HS-5 (cell line): ENCODE data around the gene CHD2.
"Not testable (repeated sequence)": the region's sequence is repeated elsewhere in the genome, so short reads cannot be mapped to it uniquely, and the experiment has no call there.

Source experiments
- DNase-seq: peaks from one replicate; pipeline ENCODE4 v3.0.0-alpha.2; 2012; ENCODE audit warnings: low read depth

Gene CHD2

GRCh38 chr15:93049914-93050578 lies 149.9 kb downstream of the CHD2 start:
- no peak for DNase-seq

- DNase-seq, result no peak
Observed at GRCh38 chr15:93050648-93051047, 150.5 kb downstream of the CHD2 start.

- no peak for DNase-seq
Observed at GRCh38 chr15:93051236-93052089, 151.3 kb downstream of the CHD2 start.

GRCh38 chr15:93052090-93052879 lies 152.2 kb downstream of the CHD2 start:
- DNase-seq, result no peak

- DNase-seq, result no peak
Observed at GRCh38 chr15:93055211-93055610, 155.1 kb downstream of the CHD2 start.

GRCh38 chr15:93056836-93057235 lies 156.7 kb downstream of the CHD2 start:
- DNase-seq, result no peak

GRCh38 chr15:93057618-93058017 lies 157.5 kb downstream of the CHD2 start:
- no peak for DNase-seq

GRCh38 chr15:93058128-93058527 lies 158.0 kb downstream of the CHD2 start:
- no peak for DNase-seq

GRCh38 chr15:93058904-93059427 lies 158.8 kb downstream of the CHD2 start:
- no peak for DNase-seq

GRCh38 chr15:93059442-93059841 lies 159.3 kb downstream of the CHD2 start:
- no peak for DNase-seq

- no peak for DNase-seq
Observed at GRCh38 chr15:93060336-93061248, 160.5 kb downstream of the CHD2 start.

GRCh38 chr15:93062628-93063261 lies 162.6 kb downstream of the CHD2 start:
- not testable (repeated sequence) for DNase-seq

GRCh38 chr15:93063262-93063671 lies 163.1 kb downstream of the CHD2 start:
- DNase-seq, result no peak

GRCh38 chr15:93063796-93064690 lies 163.9 kb downstream of the CHD2 start:
- DNase-seq, result no peak

- DNase-seq, result no peak
Observed at GRCh38 chr15:93065641-93066045, 165.5 kb downstream of the CHD2 start.

- no peak for DNase-seq
Observed at GRCh38 chr15:93066224-93066681, 166.1 kb downstream of the CHD2 start.

GRCh38 chr15:93066834-93067648 lies 166.9 kb downstream of the CHD2 start:
- DNase-seq, result no peak

- no peak for DNase-seq
Observed at GRCh38 chr15:93067649-93068085, 167.5 kb downstream of the CHD2 start.
